Measurements from ENCODE around the gene RBMS1. TPM values are rescaled to one million over a fixed set of nuclear protein-coding genes. Genes with fewer than 3 reads are reported as not detected.

RBMS1 gene
- total and polyA plus RNA-seq, 4 donors, result 7.9 to 23.5 (median 15.5) TPM

GRCh38 chr2:160373666-160374065, 119.9 kb downstream of the RBMS1 start:
- H3K4me1 ChIP-seq (ENCODE audit: control insufficient read depth in 4 of 4, insufficient read depth in 4 of 4, low read length in 3 of 4), result peaks cover 5 to 17% (median 10%) of the 10 kb centered on the region in 4 donors
- H3K9ac ChIP-seq (ENCODE audit: low read depth in 1 of 2, low read length in 2 of 2), result no peak overlapping the region
- no peak overlapping the region for H3K27ac ChIP-seq (ENCODE audit: low read depth in 1 of 2, low read length in 2 of 2)

GRCh38 chr2:160373263-160373662, 120.3 kb downstream of the RBMS1 start:
- no peak for DNase-seq (ENCODE audit: low spot score)
- Histone ChIP-seq H3K9me3 (ENCODE audit: control insufficient read depth in 4 of 4, low read length in 3 of 4) (no peaks in the 10 kb centered on the region), H3K27ac (ENCODE audit: low read depth in 1 of 2, low read length in 2 of 2) (no peak overlapping the region), H3K9ac (ENCODE audit: low read depth in 1 of 2, low read length in 2 of 2) (no peak overlapping the region), H3K27me3 (ENCODE audit: control insufficient read depth in 4 of 4, insufficient read depth in 4 of 4, low read length in 3 of 4) (no peaks in the 10 kb centered on the region), H3K4me1 (ENCODE audit: control insufficient read depth in 4 of 4, insufficient read depth in 4 of 4, low read length in 3 of 4) (peaks cover 5 to 14% (median 9%) of the 10 kb centered on the region in 4 donors), H3K36me3 (ENCODE audit: control insufficient read depth in 4 of 4, insufficient read depth in 3 of 4, low read depth in 1 of 4, low read length in 3 of 4) (no peaks in the 10 kb centered on the region), H3K4me3 (ENCODE audit: low read depth in 1 of 3, low read length in 3 of 3) (no peak overlapping the region)
- WGBS, result 79% methylated on average over 2 of the region's 2 CpGs
- TF ChIP-seq REST (IDR thresholded peaks at IDR 0.05), result no peak
- TF ChIP-seq SP1 (IDR thresholded peaks at IDR 0.05), result no peak
- TF ChIP-seq FOXA2 (IDR thresholded peaks at IDR 0.05), result no peak
- TF ChIP-seq ZBTB33 (IDR thresholded peaks at IDR 0.05), result no peak
- TF ChIP-seq ATF3 (IDR thresholded peaks at IDR 0.05), result no peak
- TF ChIP-seq NR2F2 (IDR thresholded peaks at IDR 0.05), result no peak
- no peak for TF ChIP-seq CTCF (IDR thresholded peaks at IDR 0.05; ENCODE audit: low read depth, low read length, missing input control)
- TF ChIP-seq TAF1 (conservative IDR thresholded peaks at IDR 0.05), result no peak
- no peak for TF ChIP-seq JUND (IDR thresholded peaks at IDR 0.05)
- no peak for TF ChIP-seq RAD21 (IDR thresholded peaks at IDR 0.05)
- TF ChIP-seq HNF4G (IDR thresholded peaks at IDR 0.05), result no peak
- no peak for TF ChIP-seq YY1 (IDR thresholded peaks at IDR 0.05)
- TF ChIP-seq GABPA (IDR thresholded peaks at IDR 0.05 in 1 of 2, conservative IDR thresholded peaks at IDR 0.05 in 1 of 2), result no peak
- no peak for TF ChIP-seq EGR1 (IDR thresholded peaks at IDR 0.05; ENCODE audit: low read depth in 2 of 2)
- TF ChIP-seq HNF4A (conservative IDR thresholded peaks at IDR 0.05), result no peak
- no peak for TF ChIP-seq MAX (IDR thresholded peaks at IDR 0.05)
- TF ChIP-seq RXRA (IDR thresholded peaks at IDR 0.05), result no peak
- TF ChIP-seq FOXA1 (IDR thresholded peaks at IDR 0.05), result no peak

More at GRCh38 chr2:160373666-160374065, 119.9 kb downstream of the RBMS1 start:
- Histone ChIP-seq H3K36me3 (ENCODE audit: control insufficient read depth in 4 of 4, insufficient read depth in 3 of 4, low read depth in 1 of 4, low read length in 3 of 4) (no peaks in the 10 kb centered on the region), H3K4me3 (ENCODE audit: low read depth in 1 of 3, low read length in 3 of 3) (no peak overlapping the region), H3K9me3 (ENCODE audit: control insufficient read depth in 4 of 4, low read length in 3 of 4) (no peaks in the 10 kb centered on the region), H3K27me3 (ENCODE audit: control insufficient read depth in 4 of 4, insufficient read depth in 4 of 4, low read length in 3 of 4) (no peaks in the 10 kb centered on the region)
- no peak for TF ChIP-seq RXRA (IDR thresholded peaks at IDR 0.05)
- no peak for DNase-seq (ENCODE audit: low spot score)
